Neural cell (in vitro differentiated cells): ENCODE measurements around the gene RAB22A.

Source experiments
- EP300 ChIP-seq: fragments of 450-650 bp; conservative IDR thresholded peaks from 2 replicates; pipeline ENCODE4 v1.6.1; 2014; ENCODE audit warnings: antibody characterized with exemption, mild to moderate bottlenecking, moderate library complexity; ENCODE audit not compliant: poor library complexity, severe bottlenecking
- EZH2 ChIP-seq: fragments of 200-600, 300-800 bp; shearing (Covaris generic), sonication (generic); IDR thresholded peaks from 2 replicates; pipeline ENCODE4 v1.6.1; 2014; ENCODE audit warnings: antibody characterized with exemption, low read length, borderline replicate concordance, mild to moderate bottlenecking; ENCODE audit not compliant: insufficient read depth, poor library complexity, severe bottlenecking
- MXI1 ChIP-seq: fragments of 450-650 bp; conservative IDR thresholded peaks from 2 replicates; pipeline ENCODE4 v1.6.1; 2014; ENCODE audit warnings: antibody characterized with exemption, mild to moderate bottlenecking; ENCODE audit not compliant: poor library complexity, severe bottlenecking
- POLR2AphosphoS5 ChIP-seq: IDR thresholded peaks from 2 replicates; pipeline ENCODE4 v1.6.1; 2012
- RAD21 ChIP-seq: fragments of 450-650 bp; conservative IDR thresholded peaks from 2 replicates; pipeline ENCODE4 v1.6.1; 2014; ENCODE audit warnings: antibody characterized with exemption, mild to moderate bottlenecking, moderate library complexity
- SMC3 ChIP-seq: fragments of 450-650 bp; conservative IDR thresholded peaks from 2 replicates; pipeline ENCODE4 v1.6.1; 2014; ENCODE audit warnings: antibody characterized with exemption, mild to moderate bottlenecking, moderate library complexity; ENCODE audit not compliant: poor library complexity
- TAF1 ChIP-seq: IDR thresholded peaks from 2 replicates; pipeline ENCODE4 v1.6.1; 2012; ENCODE audit warnings: low read depth
- TF ChIP-seq, protein P1 (sequence below): fragments of 450-650 bp; IDR thresholded peaks from 2 replicates; pipeline ENCODE4 v1.5.1; 2014; ENCODE audit warnings: antibody characterized with exemption, mild to moderate bottlenecking, moderate library complexity; ENCODE audit not compliant: poor library complexity, severe bottlenecking
- TF ChIP-seq, protein P2 (sequence below): IDR thresholded peaks from 2 replicates; pipeline ENCODE4 v1.6.1; 2012; ENCODE audit warnings: borderline replicate concordance

DNA sequence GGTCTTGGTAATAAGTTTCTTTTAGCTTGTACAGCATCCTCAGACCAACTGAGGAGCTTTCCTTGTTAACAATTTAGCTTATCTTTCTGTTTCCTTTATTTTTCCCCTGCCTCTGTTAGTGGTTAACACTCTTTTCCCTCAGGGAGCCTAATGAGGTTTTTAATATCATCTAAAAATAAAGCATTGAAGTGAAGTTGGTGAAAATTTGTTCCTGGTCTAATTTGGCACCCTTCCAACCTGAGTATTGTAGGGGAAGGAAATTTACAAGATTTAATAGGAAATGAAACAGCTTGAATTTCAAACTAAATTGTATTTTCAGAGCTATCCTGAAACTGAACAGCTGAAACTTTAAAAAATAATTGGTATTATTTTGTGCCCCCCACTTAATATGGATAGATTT is 51.4 kb downstream of the RAB22A start:
- TF ChIP-seq RAD21 (no peak), EP300 (no peak), POLR2AphosphoS5 (no peak), EZH2 (no peak), TAF1 (no peak), SMC3 (no peak), MXI1 (no peak)
- TF ChIP-seq, protein P1, sequence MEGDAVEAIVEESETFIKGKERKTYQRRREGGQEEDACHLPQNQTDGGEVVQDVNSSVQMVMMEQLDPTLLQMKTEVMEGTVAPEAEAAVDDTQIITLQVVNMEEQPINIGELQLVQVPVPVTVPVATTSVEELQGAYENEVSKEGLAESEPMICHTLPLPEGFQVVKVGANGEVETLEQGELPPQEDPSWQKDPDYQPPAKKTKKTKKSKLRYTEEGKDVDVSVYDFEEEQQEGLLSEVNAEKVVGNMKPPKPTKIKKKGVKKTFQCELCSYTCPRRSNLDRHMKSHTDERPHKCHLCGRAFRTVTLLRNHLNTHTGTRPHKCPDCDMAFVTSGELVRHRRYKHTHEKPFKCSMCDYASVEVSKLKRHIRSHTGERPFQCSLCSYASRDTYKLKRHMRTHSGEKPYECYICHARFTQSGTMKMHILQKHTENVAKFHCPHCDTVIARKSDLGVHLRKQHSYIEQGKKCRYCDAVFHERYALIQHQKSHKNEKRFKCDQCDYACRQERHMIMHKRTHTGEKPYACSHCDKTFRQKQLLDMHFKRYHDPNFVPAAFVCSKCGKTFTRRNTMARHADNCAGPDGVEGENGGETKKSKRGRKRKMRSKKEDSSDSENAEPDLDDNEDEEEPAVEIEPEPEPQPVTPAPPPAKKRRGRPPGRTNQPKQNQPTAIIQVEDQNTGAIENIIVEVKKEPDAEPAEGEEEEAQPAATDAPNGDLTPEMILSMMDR, result no peak
- TF ChIP-seq, protein P2, sequence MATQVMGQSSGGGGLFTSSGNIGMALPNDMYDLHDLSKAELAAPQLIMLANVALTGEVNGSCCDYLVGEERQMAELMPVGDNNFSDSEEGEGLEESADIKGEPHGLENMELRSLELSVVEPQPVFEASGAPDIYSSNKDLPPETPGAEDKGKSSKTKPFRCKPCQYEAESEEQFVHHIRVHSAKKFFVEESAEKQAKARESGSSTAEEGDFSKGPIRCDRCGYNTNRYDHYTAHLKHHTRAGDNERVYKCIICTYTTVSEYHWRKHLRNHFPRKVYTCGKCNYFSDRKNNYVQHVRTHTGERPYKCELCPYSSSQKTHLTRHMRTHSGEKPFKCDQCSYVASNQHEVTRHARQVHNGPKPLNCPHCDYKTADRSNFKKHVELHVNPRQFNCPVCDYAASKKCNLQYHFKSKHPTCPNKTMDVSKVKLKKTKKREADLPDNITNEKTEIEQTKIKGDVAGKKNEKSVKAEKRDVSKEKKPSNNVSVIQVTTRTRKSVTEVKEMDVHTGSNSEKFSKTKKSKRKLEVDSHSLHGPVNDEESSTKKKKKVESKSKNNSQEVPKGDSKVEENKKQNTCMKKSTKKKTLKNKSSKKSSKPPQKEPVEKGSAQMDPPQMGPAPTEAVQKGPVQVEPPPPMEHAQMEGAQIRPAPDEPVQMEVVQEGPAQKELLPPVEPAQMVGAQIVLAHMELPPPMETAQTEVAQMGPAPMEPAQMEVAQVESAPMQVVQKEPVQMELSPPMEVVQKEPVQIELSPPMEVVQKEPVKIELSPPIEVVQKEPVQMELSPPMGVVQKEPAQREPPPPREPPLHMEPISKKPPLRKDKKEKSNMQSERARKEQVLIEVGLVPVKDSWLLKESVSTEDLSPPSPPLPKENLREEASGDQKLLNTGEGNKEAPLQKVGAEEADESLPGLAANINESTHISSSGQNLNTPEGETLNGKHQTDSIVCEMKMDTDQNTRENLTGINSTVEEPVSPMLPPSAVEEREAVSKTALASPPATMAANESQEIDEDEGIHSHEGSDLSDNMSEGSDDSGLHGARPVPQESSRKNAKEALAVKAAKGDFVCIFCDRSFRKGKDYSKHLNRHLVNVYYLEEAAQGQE, result no peak
